SJSA1 (cell line): Measurements from ENCODE around the gene NCKAP5. TPM values are rescaled to one million over a fixed set of nuclear protein-coding genes. Genes with fewer than 3 reads are reported as not detected.
A peak's percentile ranks its signal among the peaks of the same experiment; 100 is the strongest.

ENCODE experiments used
- DNase-seq, 2 experiments: peaks; one replicate each; pipeline ENCODE4 v3.0.0-alpha.2; 2015 to 2020; ENCODE audit warnings: low spot score in 2 of 2, low read depth in 1 of 2
- H3K27ac ChIP-seq: fragments of 250-450 bp; sonication (Bioruptor Pico); 2 replicates; pipeline ENCODE4 v1.5.1; 2020; ENCODE audit warnings: mild to moderate bottlenecking, moderate library complexity
- H3K27me3 ChIP-seq: fragments of 250-450 bp; sonication (Bioruptor Pico); replicated peaks from 2 replicates; pipeline ENCODE4 v1.5.1; 2020; ENCODE audit warnings: mild to moderate bottlenecking, moderate library complexity
- H3K36me3 ChIP-seq: fragments of 250-450 bp; sonication (Bioruptor Pico); 2 replicates; pipeline ENCODE4 v1.5.1; 2020; ENCODE audit warnings: mild to moderate bottlenecking
- H3K4me1 ChIP-seq: fragments of 250-450 bp; sonication (Bioruptor Pico); replicated peaks from 2 replicates; pipeline ENCODE4 v1.6.1; 2021; ENCODE audit warnings: mild to moderate bottlenecking
- H3K4me3 ChIP-seq: fragments of 250-450 bp; sonication (Bioruptor Pico); 2 replicates; pipeline ENCODE4 v1.5.1; 2020; ENCODE audit warnings: mild to moderate bottlenecking
- H3K9me3 ChIP-seq: fragments of 250-450 bp; sonication (Bioruptor Pico); replicated peaks from 2 replicates; pipeline ENCODE4 v1.5.1; 2020; ENCODE audit warnings: mild to moderate bottlenecking
- total RNA-seq: library from RNA; depleted of rRNA; stranded (reverse); fragments of >200 nt; shearing (Covaris generic); gene quantifications from 2 replicates; pipeline ENCODE4 v1.2.3, GENCODE V29; 2014

Gene NCKAP5
- total RNA-seq, 1 experiment from 2014 or later = 2.5 TPM

- Histone ChIP-seq H3K36me3 (no peaks in the 10 kb centered on the region), H3K4me1 (peaks cover 6% of the 10 kb centered on the region), H3K4me3 (no peak overlapping the region), H3K27me3 (no peaks in the 10 kb centered on the region), H3K27ac (no peak overlapping the region), H3K9me3 (no peaks in the 10 kb centered on the region)
- DNase-seq = no peak
Observed at GRCh38 chr2:133369901-133370658, 198.2 kb downstream of the NCKAP5 start.

GRCh38 chr2:133365117-133365516, 203.1 kb downstream of the NCKAP5 start:
- peak in 1 of 2 experiments; percentile 45 for DNase-seq
- Histone ChIP-seq H3K36me3 (no peaks in the 10 kb centered on the region), H3K4me3 (no peak overlapping the region), H3K27me3 (no peaks in the 10 kb centered on the region), H3K27ac (peak overlapping the region; percentile 34; the same call in 1 of the 2 replicates), H3K9me3 (no peaks in the 10 kb centered on the region), H3K4me1 (peaks cover 40% of the 10 kb centered on the region)

- Histone ChIP-seq H3K4me1 (peaks cover 40% of the 10 kb centered on the region), H3K27me3 (no peaks in the 10 kb centered on the region), H3K4me3 (no peak overlapping the region), H3K9me3 (no peaks in the 10 kb centered on the region), H3K27ac (peak overlapping the region; percentile 34; the same call in 1 of the 2 replicates), H3K36me3 (no peaks in the 10 kb centered on the region)
- DNase-seq = no peak
Observed at GRCh38 chr2:133364636-133365035, 203.6 kb downstream of the NCKAP5 start.

- Histone ChIP-seq H3K4me3 (no peak overlapping the region), H3K27ac (no peak overlapping the region), H3K9me3 (no peaks in the 10 kb centered on the region), H3K27me3 (no peaks in the 10 kb centered on the region), H3K36me3 (no peaks in the 10 kb centered on the region), H3K4me1 (peaks cover 40% of the 10 kb centered on the region)
- no peak for DNase-seq
Observed at GRCh38 chr2:133363884-133364283, 204.4 kb downstream of the NCKAP5 start.

GRCh38 chr2:133362061-133362476, 206.2 kb downstream of the NCKAP5 start:
- Histone ChIP-seq H3K4me3 (no peak overlapping the region), H3K27ac (peak overlapping the region; percentile 71)

GRCh38 chr2:133360882-133361281, 207.4 kb downstream of the NCKAP5 start:
- H3K4me3 ChIP-seq = no peak overlapping the region
- DNase-seq = no peak
- no peaks in the 10 kb centered on the region for H3K27me3 ChIP-seq

More at GRCh38 chr2:133362061-133362476, 206.2 kb downstream of the NCKAP5 start:
- peak in 1 of 2 experiments; percentile 68 for DNase-seq
- Histone ChIP-seq H3K27me3 (no peaks in the 10 kb centered on the region), H3K4me1 (peaks cover 40% of the 10 kb centered on the region), H3K9me3 (no peaks in the 10 kb centered on the region), H3K36me3 (no peaks in the 10 kb centered on the region)

GRCh38 chr2:133360190-133360589, 208.1 kb downstream of the NCKAP5 start:
- H3K27ac ChIP-seq = no peak overlapping the region
- H3K4me1 ChIP-seq = peaks cover 35% of the 10 kb centered on the region
- H3K27me3 ChIP-seq = no peaks in the 10 kb centered on the region
- no peaks in the 10 kb centered on the region for H3K36me3 ChIP-seq
- no peaks in the 10 kb centered on the region for H3K9me3 ChIP-seq
- no peak for DNase-seq
- H3K4me3 ChIP-seq = no peak overlapping the region

More at GRCh38 chr2:133360882-133361281, 207.4 kb downstream of the NCKAP5 start:
- peaks cover 40% of the 10 kb centered on the region for H3K4me1 ChIP-seq
- H3K9me3 ChIP-seq = no peaks in the 10 kb centered on the region
- no peaks in the 10 kb centered on the region for H3K36me3 ChIP-seq
- H3K27ac ChIP-seq = no peak overlapping the region

GRCh38 chr2:133352719-133353118, 215.5 kb downstream of the NCKAP5 start:
- DNase-seq = no peak

GRCh38 chr2:133346654-133347053, 221.6 kb downstream of the NCKAP5 start:
- DNase-seq = no peak
- H3K4me3 ChIP-seq = no peak overlapping the region
- H3K27ac ChIP-seq = no peak overlapping the region
- H3K9me3 ChIP-seq = no peaks in the 10 kb centered on the region
- H3K36me3 ChIP-seq = no peaks in the 10 kb centered on the region
- no peaks in the 10 kb centered on the region for H3K27me3 ChIP-seq
- H3K4me1 ChIP-seq = no peaks in the 10 kb centered on the region

More at GRCh38 chr2:133352719-133353118, 215.5 kb downstream of the NCKAP5 start:
- no peaks in the 10 kb centered on the region for H3K36me3 ChIP-seq
- no peaks in the 10 kb centered on the region for H3K9me3 ChIP-seq
- no peaks in the 10 kb centered on the region for H3K27me3 ChIP-seq
- H3K4me1 ChIP-seq = no peaks in the 10 kb centered on the region
- no peak overlapping the region for H3K27ac ChIP-seq
- H3K4me3 ChIP-seq = no peak overlapping the region

- no peak for DNase-seq
- Histone ChIP-seq H3K27me3 (no peaks in the 10 kb centered on the region), H3K4me1 (no peaks in the 10 kb centered on the region), H3K36me3 (no peaks in the 10 kb centered on the region), H3K9me3 (no peaks in the 10 kb centered on the region), H3K4me3 (no peak overlapping the region), H3K27ac (no peak overlapping the region)
Observed at GRCh38 chr2:133345638-133346037, 222.6 kb downstream of the NCKAP5 start.

GRCh38 chr2:133344849-133345248, 223.4 kb downstream of the NCKAP5 start:
- H3K27me3 ChIP-seq = no peaks in the 10 kb centered on the region
- H3K36me3 ChIP-seq = no peaks in the 10 kb centered on the region
- no peak overlapping the region for H3K27ac ChIP-seq
- H3K9me3 ChIP-seq = no peaks in the 10 kb centered on the region
- no peaks in the 10 kb centered on the region for H3K4me1 ChIP-seq
- no peak for DNase-seq
- H3K4me3 ChIP-seq = no peak overlapping the region

- DNase-seq = no peak
- H3K4me3 ChIP-seq = no peak overlapping the region
- no peaks in the 10 kb centered on the region for H3K4me1 ChIP-seq
- H3K27me3 ChIP-seq = no peaks in the 10 kb centered on the region
- H3K27ac ChIP-seq = no peak overlapping the region
- H3K36me3 ChIP-seq = no peaks in the 10 kb centered on the region
- no peaks in the 10 kb centered on the region for H3K9me3 ChIP-seq
Observed at GRCh38 chr2:133343018-133343352, 225.3 kb downstream of the NCKAP5 start.

GRCh38 chr2:133342286-133343017, 225.8 kb downstream of the NCKAP5 start:
- Histone ChIP-seq H3K27me3 (no peaks in the 10 kb centered on the region), H3K4me1 (no peaks in the 10 kb centered on the region), H3K4me3 (no peak overlapping the region), H3K27ac (no peak overlapping the region), H3K36me3 (no peaks in the 10 kb centered on the region), H3K9me3 (no peaks in the 10 kb centered on the region)
- no peak for DNase-seq

- Histone ChIP-seq H3K4me3 (no peak overlapping the region), H3K4me1 (no peaks in the 10 kb centered on the region), H3K36me3 (no peaks in the 10 kb centered on the region), H3K27me3 (no peaks in the 10 kb centered on the region), H3K27ac (no peak overlapping the region), H3K9me3 (no peaks in the 10 kb centered on the region)
- no peak for DNase-seq
Observed at GRCh38 chr2:133341575-133341974, 226.7 kb downstream of the NCKAP5 start.
